ENCODE data around the gene OSBPL10. TPM values are rescaled to one million over a fixed set of nuclear protein-coding genes. Genes with fewer than 3 reads are reported as not detected.

Gene OSBPL10
- total RNA-seq, 1 experiment from 2014 or later, result 172 TPM

GRCh38 chr3:31985831-31986230 is 4.8 kb upstream of the OSBPL10 start:
- DNase-seq (ENCODE audit: unreplicated experiment), result no peak
- Mint-ChIP-seq H3K4me3 (ENCODE audit: unreplicated experiment) (no peak overlapping the region), H3K36me3 (ENCODE audit: insufficient read depth, unreplicated experiment) (peaks cover 29% of the 10 kb centered on the region), H3K27ac (ENCODE audit: low read depth, unreplicated experiment) (no peak overlapping the region), H3K4me1 (ENCODE audit: insufficient read depth, unreplicated experiment) (peaks cover 16% of the 10 kb centered on the region), H3K27me3 (ENCODE audit: insufficient read depth, unreplicated experiment) (no peaks in the 10 kb centered on the region), H3K9me3 (ENCODE audit: unreplicated experiment) (peaks cover 4% of the 10 kb centered on the region)
- no peak for TF ChIP-seq CTCF (IDR thresholded peaks at IDR 0.05; ENCODE audit: unreplicated experiment)
- BruUV-seq (replicated peaks), result no TSS peak
- CTCF ChIA-PET, result interaction anchor here (0.5 to 1.9 kb wide), 2 partner anchors 33 to 299 kb away, joined by 3 to 9 read pairs; no protein-coding TSS in a partner anchor
- POLR2A ChIA-PET, result no interaction called here
- intact Hi-C loops (cut with micrococcal nuclease), result loop anchor here (10.0 kb wide), 2 partner anchors 331 to 451 kb away; partner anchors contain the start of gene STT3B

- CTCF ChIA-PET, result no interaction called here
- intact Hi-C loops (cut with micrococcal nuclease), result loop anchor here (10.0 kb wide), 2 partner anchors 330 to 450 kb away; partner anchors contain the start of gene STT3B
- no peak for DNase-seq (ENCODE audit: unreplicated experiment)
- no peak for TF ChIP-seq CTCF (IDR thresholded peaks at IDR 0.05; ENCODE audit: unreplicated experiment)
- Mint-ChIP-seq H3K27me3 (ENCODE audit: insufficient read depth, unreplicated experiment) (no peaks in the 10 kb centered on the region), H3K4me3 (ENCODE audit: unreplicated experiment) (no peak overlapping the region), H3K36me3 (ENCODE audit: insufficient read depth, unreplicated experiment) (peaks cover 36% of the 10 kb centered on the region), H3K4me1 (ENCODE audit: insufficient read depth, unreplicated experiment) (peaks cover 21% of the 10 kb centered on the region), H3K27ac (ENCODE audit: low read depth, unreplicated experiment) (peak overlapping the region; percentile 66), H3K9me3 (ENCODE audit: unreplicated experiment) (peaks cover 4% of the 10 kb centered on the region)
- BruUV-seq (replicated peaks), result no TSS peak
- POLR2A ChIA-PET, result interaction anchor here (1.1 kb wide), 1 partner anchor 452 kb away, joined by 3 read pairs; the partner anchor contains the start of gene STT3B
Observed at GRCh38 chr3:31984321-31984720, 3.3 kb upstream of the OSBPL10 start.

GRCh38 chr3:31980530-31981205 is 394 bp downstream of the OSBPL10 start:
- no TSS peak for BruUV-seq (replicated peaks)
- Mint-ChIP-seq H3K4me1 (ENCODE audit: insufficient read depth, unreplicated experiment) (peaks cover 55% of the 10 kb centered on the region), H3K27ac (ENCODE audit: low read depth, unreplicated experiment) (peak overlapping the region; percentile 40), H3K36me3 (ENCODE audit: insufficient read depth, unreplicated experiment) (peaks cover 36% of the 10 kb centered on the region), H3K27me3 (ENCODE audit: insufficient read depth, unreplicated experiment) (no peaks in the 10 kb centered on the region), H3K9me3 (ENCODE audit: unreplicated experiment) (no peaks in the 10 kb centered on the region), H3K4me3 (ENCODE audit: unreplicated experiment) (peak overlapping the region; percentile 93)
- POLR2A ChIA-PET, result interaction anchor here (0.7 to 3.2 kb wide), 24 partner anchors 10 to 448 kb away, joined by 3 to 49 read pairs (median 6); partner anchors contain the start of gene STT3B
- peak; percentile 68 for DNase-seq (ENCODE audit: unreplicated experiment)
- CTCF ChIA-PET, result interaction anchor here (0.7 to 2.3 kb wide), 6 partner anchors 10 to 132 kb away, joined by 3 to 5 read pairs (median 4); no protein-coding TSS in a partner anchor
- intact Hi-C loops (cut with micrococcal nuclease), result loop anchor here (1.0 to 10.0 kb wide), 5 partner anchors 90 to 446 kb away; partner anchors contain the start of gene STT3B
- no peak for TF ChIP-seq CTCF (IDR thresholded peaks at IDR 0.05; ENCODE audit: unreplicated experiment)

DNA sequence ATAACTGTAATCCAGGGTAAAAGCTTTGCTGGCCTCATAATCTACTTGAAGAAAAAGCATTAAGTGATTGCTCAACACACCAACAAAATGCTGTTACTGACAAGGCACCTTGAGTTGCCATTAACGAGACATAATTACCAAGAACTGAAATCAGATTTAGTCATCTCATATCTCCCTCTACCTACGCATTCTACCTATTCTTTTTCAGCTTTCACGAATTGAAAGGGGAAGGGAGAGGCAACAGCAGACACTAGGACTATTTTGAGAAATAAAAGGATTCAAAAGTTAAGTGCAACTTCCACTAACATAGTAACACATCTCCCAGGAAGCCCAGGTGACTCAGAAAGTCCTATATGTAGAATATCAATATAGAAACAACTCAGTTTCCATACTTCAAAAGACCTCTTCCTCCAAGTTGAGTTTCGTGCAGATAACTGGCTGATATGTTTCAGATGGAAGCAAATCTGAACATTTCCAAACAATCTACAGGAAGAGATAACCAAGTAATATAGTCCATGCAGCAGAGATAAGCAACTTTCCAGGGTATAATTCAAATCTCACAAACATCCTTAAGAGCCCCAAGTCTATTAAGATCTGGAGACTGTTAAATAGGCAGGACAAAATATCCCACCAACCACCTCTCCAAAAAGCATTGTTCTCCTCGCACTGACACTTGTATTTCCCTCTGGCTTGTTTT is 1.9 kb downstream of the OSBPL10 start:
- Mint-ChIP-seq H3K4me1 (ENCODE audit: insufficient read depth, unreplicated experiment) (peaks cover 69% of the 10 kb centered on the region), H3K36me3 (ENCODE audit: insufficient read depth, unreplicated experiment) (peaks cover 33% of the 10 kb centered on the region), H3K4me3 (ENCODE audit: unreplicated experiment) (peak overlapping the region; percentile 93), H3K9me3 (ENCODE audit: unreplicated experiment) (no peaks in the 10 kb centered on the region), H3K27me3 (ENCODE audit: insufficient read depth, unreplicated experiment) (no peaks in the 10 kb centered on the region), H3K27ac (ENCODE audit: low read depth, unreplicated experiment) (peak overlapping the region; percentile 40)
- BruUV-seq (replicated peaks), result TSS peak; percentile 18
- no peak for DNase-seq (ENCODE audit: unreplicated experiment)
- intact Hi-C loops (cut with micrococcal nuclease), result no loop called here
- TF ChIP-seq CTCF (IDR thresholded peaks at IDR 0.05; ENCODE audit: unreplicated experiment), result no peak
- CTCF ChIA-PET, result interaction anchor here (1.1 to 1.7 kb wide), 3 partner anchors 11 to 100 kb away, joined by 3 to 7 read pairs (median 4); no protein-coding TSS in a partner anchor
- POLR2A ChIA-PET, result interaction anchor here (0.6 to 2.7 kb wide), 18 partner anchors 10 to 447 kb away, joined by 3 to 52 read pairs (median 6); partner anchors contain the start of gene STT3B

Data from MCF 10A (cell line).